Measurements from ENCODE around the gene PTGR2. TPM values are rescaled to one million over a fixed set of nuclear protein-coding genes. Genes with fewer than 3 reads are reported as not detected.

PTGR2 gene
- total RNA-seq, 2 donors from 2014 or later, result 2.2 to 4.3 TPM

DNA sequence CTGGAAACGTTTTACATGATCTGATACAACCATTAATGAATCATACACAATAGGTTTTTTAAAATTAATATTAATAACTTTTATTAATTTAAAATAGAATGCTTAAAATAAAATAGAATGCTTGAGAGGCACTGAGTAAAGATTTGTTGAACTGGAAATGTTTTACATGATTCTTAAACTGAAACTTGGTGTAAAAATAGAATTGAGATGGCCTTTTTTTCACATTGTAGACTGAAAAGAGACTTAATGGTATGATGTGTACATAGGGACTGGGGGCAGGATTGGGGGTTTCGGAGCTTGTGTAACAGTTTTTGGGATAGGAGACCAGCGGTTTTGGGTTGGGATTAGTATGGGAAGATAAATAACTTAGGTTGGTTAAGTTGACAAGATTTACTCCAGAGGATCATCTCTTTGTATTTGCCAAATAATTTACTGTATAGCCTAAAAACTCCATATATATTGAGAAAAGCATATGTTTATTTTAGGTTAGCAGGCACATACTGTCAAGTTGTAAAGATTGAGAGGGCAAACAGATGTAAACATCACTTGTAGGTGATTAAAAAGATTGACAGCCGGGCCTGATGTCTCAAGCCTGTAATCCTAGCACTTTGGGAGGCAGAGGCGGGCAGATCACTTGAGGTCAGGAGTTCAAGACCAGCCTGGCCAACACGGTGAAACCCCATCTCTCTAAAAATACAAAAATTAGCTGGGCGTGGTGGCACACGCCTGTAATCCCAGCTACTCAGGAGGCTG, 33.0 kb downstream of the PTGR2 start:
- TF ChIP-seq, protein P1, sequence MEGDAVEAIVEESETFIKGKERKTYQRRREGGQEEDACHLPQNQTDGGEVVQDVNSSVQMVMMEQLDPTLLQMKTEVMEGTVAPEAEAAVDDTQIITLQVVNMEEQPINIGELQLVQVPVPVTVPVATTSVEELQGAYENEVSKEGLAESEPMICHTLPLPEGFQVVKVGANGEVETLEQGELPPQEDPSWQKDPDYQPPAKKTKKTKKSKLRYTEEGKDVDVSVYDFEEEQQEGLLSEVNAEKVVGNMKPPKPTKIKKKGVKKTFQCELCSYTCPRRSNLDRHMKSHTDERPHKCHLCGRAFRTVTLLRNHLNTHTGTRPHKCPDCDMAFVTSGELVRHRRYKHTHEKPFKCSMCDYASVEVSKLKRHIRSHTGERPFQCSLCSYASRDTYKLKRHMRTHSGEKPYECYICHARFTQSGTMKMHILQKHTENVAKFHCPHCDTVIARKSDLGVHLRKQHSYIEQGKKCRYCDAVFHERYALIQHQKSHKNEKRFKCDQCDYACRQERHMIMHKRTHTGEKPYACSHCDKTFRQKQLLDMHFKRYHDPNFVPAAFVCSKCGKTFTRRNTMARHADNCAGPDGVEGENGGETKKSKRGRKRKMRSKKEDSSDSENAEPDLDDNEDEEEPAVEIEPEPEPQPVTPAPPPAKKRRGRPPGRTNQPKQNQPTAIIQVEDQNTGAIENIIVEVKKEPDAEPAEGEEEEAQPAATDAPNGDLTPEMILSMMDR (IDR thresholded peaks at IDR 0.05), result no peak
- DNase-seq (ENCODE audit: low spot score) (no peak), ATAC-seq (ENCODE audit: insufficient number of reproducible peaks, low FRiP score, low read depth) (no peak)
- H3K27ac ChIP-seq, result no peak overlapping the region
- no peaks in the 10 kb centered on the region for H3K27me3 ChIP-seq (replicated peaks; ENCODE audit: insufficient read depth)
- H3K9me3 ChIP-seq, result no peaks in the 10 kb centered on the region
- no peak overlapping the region for H3K4me3 ChIP-seq
- H3K4me1 ChIP-seq (ENCODE audit: control insufficient read depth in 1 of 2, low read depth in 2 of 2), result peaks cover 17 to 31% of the 10 kb centered on the region in 2 donors
- H3K36me3 ChIP-seq, result no peaks in the 10 kb centered on the region

DNA sequence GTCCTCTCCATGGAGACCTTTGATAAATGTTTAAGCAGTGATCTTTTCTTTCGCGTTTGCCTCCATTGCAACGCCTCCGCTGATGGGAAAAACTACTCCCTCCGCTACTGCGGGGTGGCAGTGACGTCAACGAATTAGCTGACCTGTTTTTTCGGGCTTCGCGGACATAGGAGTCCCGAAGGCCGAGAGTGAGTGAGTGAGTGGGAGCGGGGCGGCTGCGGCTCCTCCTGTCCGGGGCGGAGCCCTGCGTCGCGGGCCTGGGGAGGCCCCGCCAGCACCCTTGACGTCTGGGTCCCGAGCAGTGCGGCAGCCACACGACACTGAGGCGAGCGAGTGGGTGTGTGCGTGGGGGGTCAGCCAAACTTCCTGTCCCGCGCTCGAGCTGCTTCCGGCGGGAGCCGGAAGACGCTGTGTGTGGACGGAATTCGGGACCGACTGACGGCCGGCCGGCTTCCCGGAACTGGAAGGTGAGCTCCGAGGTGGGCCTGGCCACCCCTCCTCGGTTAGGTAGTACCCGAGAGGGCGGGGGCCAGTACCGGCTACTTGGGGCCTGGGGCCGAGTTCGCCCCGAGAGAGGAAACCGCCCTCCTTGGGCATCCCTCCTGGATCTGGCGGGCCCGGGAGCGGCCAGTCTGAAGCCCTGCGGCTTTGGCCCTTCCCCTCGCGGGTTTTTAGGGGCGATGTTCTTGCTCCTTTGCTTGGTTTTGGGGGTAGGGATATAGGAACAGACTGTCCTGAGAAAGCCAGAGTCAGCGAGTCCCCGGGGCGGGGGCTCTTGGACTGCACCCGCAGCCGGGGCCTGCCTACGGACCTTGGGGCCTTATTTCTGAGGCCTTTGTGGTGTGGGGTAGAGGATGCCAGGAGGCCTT, 35.1 kb downstream of the PTGR2 start, which contains the start of gene ZNF410:
Gene ZNF410 (plus strand): TSS at position 411 of the 869 bp plus-strand sequence. CDS start 5,317 bp downstream, outside the sequence.
- peak; percentile 90 for ATAC-seq (ENCODE audit: insufficient number of reproducible peaks, low FRiP score, low read depth)
- peak; percentile 83 for DNase-seq (ENCODE audit: low spot score)
- peak within 1 kb of the TSS; percentile 85 to 97 for H3K27ac ChIP-seq
- H3K9me3 ChIP-seq, result no peaks in the 10 kb centered on the region
- no peaks in the 10 kb centered on the region for H3K36me3 ChIP-seq
- H3K27me3 ChIP-seq (replicated peaks; ENCODE audit: insufficient read depth), result no peaks in the 10 kb centered on the region
- peaks cover 17 to 31% of the 10 kb centered on the region in 2 donors for H3K4me1 ChIP-seq (ENCODE audit: control insufficient read depth in 1 of 2, low read depth in 2 of 2)
- peak within 1 kb of the TSS; percentile 79 for H3K4me3 ChIP-seq
- TF ChIP-seq, protein P1 (IDR thresholded peaks at IDR 0.05), result no peak

DNA sequence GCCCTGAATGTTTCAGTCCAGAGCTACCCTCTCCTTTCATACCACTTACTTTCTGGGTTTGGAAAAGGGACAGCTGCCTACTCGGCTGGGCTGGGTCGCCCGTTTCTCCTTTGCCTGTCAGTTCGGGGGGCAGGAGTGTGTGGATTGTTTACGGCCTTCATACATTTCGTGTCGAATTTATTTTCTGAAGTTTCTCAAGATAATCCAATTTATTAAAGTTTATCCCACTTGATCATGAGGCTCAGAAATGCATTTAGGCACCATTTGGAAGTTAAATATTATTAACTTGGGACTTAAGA, 35.6 kb downstream of the PTGR2 start:
- DNase-seq (ENCODE audit: low spot score), result no peak
- peaks cover 17 to 31% of the 10 kb centered on the region in 2 donors for H3K4me1 ChIP-seq (ENCODE audit: control insufficient read depth in 1 of 2, low read depth in 2 of 2)
- H3K27me3 ChIP-seq (replicated peaks; ENCODE audit: insufficient read depth), result no peaks in the 10 kb centered on the region
- ATAC-seq (ENCODE audit: insufficient number of reproducible peaks, low FRiP score, low read depth), result no peak
- H3K27ac ChIP-seq, result peak overlapping the region; percentile 85 to 97
- no peaks in the 10 kb centered on the region for H3K9me3 ChIP-seq
- peaks cover 3% of the 10 kb centered on the region for H3K36me3 ChIP-seq
- H3K4me3 ChIP-seq, result peak overlapping the region; percentile 79
- TF ChIP-seq, protein P1 (IDR thresholded peaks at IDR 0.05), result no peak

DNA sequence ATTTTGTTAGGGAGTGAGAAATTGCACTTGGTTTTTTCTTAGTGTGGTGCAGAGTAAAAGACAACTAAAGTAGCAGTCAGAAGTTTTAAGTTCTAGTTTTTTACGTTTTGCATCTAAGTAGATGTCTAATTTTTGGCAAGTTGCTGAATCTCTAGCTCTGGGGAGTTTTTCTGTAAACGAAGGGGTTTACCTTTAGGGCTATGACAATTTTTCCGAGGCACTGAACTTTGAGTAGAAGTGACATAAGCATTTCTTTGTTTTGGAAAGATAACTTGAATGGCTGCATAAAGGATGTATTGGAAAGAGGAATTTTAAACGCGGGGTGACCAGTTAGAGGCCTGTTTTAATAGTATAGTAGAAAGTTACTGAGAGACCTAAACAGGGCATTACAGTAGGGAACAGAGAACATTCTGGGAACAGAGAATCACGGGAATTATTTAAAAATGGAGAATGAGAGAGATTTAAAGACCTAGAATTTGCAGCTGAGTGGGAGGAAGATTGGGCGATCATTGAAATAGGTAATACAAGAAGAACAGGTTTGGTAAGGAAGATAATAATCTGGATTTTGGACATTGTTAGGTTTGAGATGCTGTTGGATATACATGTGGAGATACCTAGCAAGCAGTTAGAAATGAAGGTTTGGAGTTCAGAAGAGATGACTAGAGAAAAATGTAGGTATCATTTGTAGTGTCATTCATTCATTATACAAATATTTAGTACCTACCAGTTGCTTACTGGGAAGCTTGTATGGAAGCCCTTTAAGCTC, 36.2 kb downstream of the PTGR2 start:
- Histone ChIP-seq H3K36me3 (peaks cover 5% of the 10 kb centered on the region), H3K27me3 (replicated peaks; ENCODE audit: insufficient read depth) (no peaks in the 10 kb centered on the region), H3K9me3 (no peaks in the 10 kb centered on the region), H3K4me3 (peak overlapping the region; percentile 79), H3K27ac (peak overlapping the region; percentile 85 to 97), H3K4me1 (ENCODE audit: control insufficient read depth in 1 of 2, low read depth in 2 of 2) (peaks cover 17 to 31% of the 10 kb centered on the region in 2 donors)
- ATAC-seq (ENCODE audit: insufficient number of reproducible peaks, low FRiP score, low read depth) (no peak), DNase-seq (ENCODE audit: low spot score) (no peak)
- TF ChIP-seq, protein P1 (IDR thresholded peaks at IDR 0.05), result no peak

DNA sequence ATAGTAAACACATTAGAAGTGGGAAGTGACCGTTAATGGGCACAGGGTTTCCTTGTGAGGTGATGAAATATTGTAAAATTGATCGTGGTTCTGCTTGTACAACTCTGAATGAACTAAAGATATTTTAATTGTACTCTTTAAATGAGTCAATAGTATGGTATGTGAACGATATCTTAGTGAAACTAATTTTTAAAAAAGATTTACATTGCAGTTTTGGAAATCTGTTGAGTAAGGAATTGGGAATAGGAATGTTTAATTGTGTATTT, 36.8 kb downstream of the PTGR2 start:
- H3K27me3 ChIP-seq (replicated peaks; ENCODE audit: insufficient read depth), result no peaks in the 10 kb centered on the region
- peak overlapping the region; percentile 79 for H3K4me3 ChIP-seq
- no peak for DNase-seq (ENCODE audit: low spot score)
- TF ChIP-seq, protein P1 (IDR thresholded peaks at IDR 0.05), result no peak
- no peaks in the 10 kb centered on the region for H3K9me3 ChIP-seq
- no peak for ATAC-seq (ENCODE audit: insufficient number of reproducible peaks, low FRiP score, low read depth)
- peaks cover 5% of the 10 kb centered on the region for H3K36me3 ChIP-seq
- H3K4me1 ChIP-seq (ENCODE audit: control insufficient read depth in 1 of 2, low read depth in 2 of 2), result peaks cover 17 to 31% of the 10 kb centered on the region in 2 donors
- H3K27ac ChIP-seq, result no peak overlapping the region

Measured in thoracic aorta (tissue), 2 donors.